Esophagus squamous epithelium (tissue), 4 donors: ENCODE measurements around the gene THNSL1.

Experiments
- POLR2A ChIP-seq, 4 donors: fragments of 450-650 bp; IDR thresholded peaks; one replicate each; pipeline ENCODE4 v1.6.1; 2017; ENCODE audit warnings: antibody characterized with exemption in 4 of 4, mild to moderate bottlenecking in 4 of 4, moderate library complexity in 3 of 4
- TF ChIP-seq, protein P1 (sequence below), 6 experiments: fragments of 450-650 bp in 4 of 6; fragments of 200-600 bp in 2 of 6; sonication (generic) in 2 of 6; IDR thresholded peaks; one replicate each; pipeline ENCODE4 v1.5.1; 2016 to 2019; ENCODE audit warnings: antibody characterized with exemption in 6 of 6, mild to moderate bottlenecking in 4 of 6, moderate library complexity in 4 of 6

DNA sequence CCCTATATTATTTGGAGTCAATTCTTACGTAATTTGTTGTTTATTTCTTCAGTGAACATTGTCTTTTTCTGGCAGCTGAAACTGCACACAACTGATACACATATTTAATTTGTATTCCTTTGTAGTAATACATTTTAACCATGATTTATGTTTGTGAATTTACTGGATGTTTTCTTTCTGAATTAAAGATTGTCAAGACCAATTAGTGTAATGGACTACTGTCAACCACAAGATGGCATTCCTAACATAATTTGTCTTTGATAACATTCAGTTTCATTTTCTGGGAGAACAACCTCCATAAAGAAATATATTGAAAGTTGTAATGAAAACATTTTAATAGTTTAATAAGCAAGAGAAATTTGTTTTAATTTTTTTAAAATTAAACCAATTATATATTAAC is 10.1 kb downstream of the THNSL1 start:
- TF ChIP-seq, protein P1, sequence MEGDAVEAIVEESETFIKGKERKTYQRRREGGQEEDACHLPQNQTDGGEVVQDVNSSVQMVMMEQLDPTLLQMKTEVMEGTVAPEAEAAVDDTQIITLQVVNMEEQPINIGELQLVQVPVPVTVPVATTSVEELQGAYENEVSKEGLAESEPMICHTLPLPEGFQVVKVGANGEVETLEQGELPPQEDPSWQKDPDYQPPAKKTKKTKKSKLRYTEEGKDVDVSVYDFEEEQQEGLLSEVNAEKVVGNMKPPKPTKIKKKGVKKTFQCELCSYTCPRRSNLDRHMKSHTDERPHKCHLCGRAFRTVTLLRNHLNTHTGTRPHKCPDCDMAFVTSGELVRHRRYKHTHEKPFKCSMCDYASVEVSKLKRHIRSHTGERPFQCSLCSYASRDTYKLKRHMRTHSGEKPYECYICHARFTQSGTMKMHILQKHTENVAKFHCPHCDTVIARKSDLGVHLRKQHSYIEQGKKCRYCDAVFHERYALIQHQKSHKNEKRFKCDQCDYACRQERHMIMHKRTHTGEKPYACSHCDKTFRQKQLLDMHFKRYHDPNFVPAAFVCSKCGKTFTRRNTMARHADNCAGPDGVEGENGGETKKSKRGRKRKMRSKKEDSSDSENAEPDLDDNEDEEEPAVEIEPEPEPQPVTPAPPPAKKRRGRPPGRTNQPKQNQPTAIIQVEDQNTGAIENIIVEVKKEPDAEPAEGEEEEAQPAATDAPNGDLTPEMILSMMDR (IDR thresholded peaks at IDR 0.05) = peak in 4 of 6 experiments; percentile 13 to 61 (median 17)
- TF ChIP-seq POLR2A (IDR thresholded peaks at IDR 0.05) = no peak
